Endothelial cell of umbilical vein (primary cell): ENCODE measurements around the gene TEX264. TPM values are rescaled to one million over a fixed set of nuclear protein-coding genes. Genes with fewer than 3 reads are reported as not detected.

ENCODE experiments used
- BruUV-seq: library from RNA; stranded (reverse); fragments of 400-500 nt; replicated peaks from 2 replicates; lab custom pipeline; 2021; lab: Mats Ljungman, UMichigan
- CTCF ChIA-PET: fragments of 300-600, 350-600 bp; sonication (Branson Sonifier 250); formaldehyde crosslinking; loops from one replicate; lab custom pipeline; 2021; ENCODE audit warnings: antibody characterized with exemption, inconsistent platforms; lab: Charles Lee
- POLR2A ChIA-PET: fragments of 300-600, 350-600 bp; sonication (Branson Sonifier 250); formaldehyde crosslinking; loops from one replicate; lab custom pipeline; 2021; ENCODE audit warnings: antibody characterized with exemption, inconsistent platforms; lab: Charles Lee
- DNase-seq: peaks from one replicate; pipeline ENCODE4 v3.0.0-alpha.2; 2011; ENCODE audit warnings: low read depth, low spot score
- FAIRE-seq: peaks from 2 replicates; lab custom pipeline; 2011; peaks lifted over from hg19 to GRCh38; lab: Jason Lieb, UNC
- H2AFZ ChIP-seq: 2 replicates; pipeline ENCODE4 v1.6.0; 2012; ENCODE audit warnings: low read depth, low read length, control low read depth, inconsistent platforms
- H3K27ac ChIP-seq: 2 replicates; pipeline ENCODE4 v1.5.1; 2011; ENCODE audit warnings: low read depth, mild to moderate bottlenecking, control low read depth, low read length, moderate library complexity; ENCODE audit not compliant: insufficient read depth
- H3K27me3 ChIP-seq, 2 experiments: 2 replicates each; pipeline versions ENCODE4 v1.6.0 to v1.6.1; 2011; ENCODE audit warnings: low read length in 2 of 2, mixed read lengths in 1 of 2; ENCODE audit not compliant: control insufficient read depth in 2 of 2, insufficient read depth in 2 of 2
- H3K36me3 ChIP-seq, 2 experiments: 2 replicates in 1 of 2; 3 replicates in 1 of 2; pipeline ENCODE4 v1.5.1; 2011; ENCODE audit warnings: low read length in 2 of 2, mild to moderate bottlenecking in 1 of 2, moderate library complexity in 1 of 2; ENCODE audit not compliant: control insufficient read depth in 2 of 2, insufficient read depth in 2 of 2; ENCODE audit errors: extremely low read depth in 1 of 2
- H3K4me1 ChIP-seq: 3 replicates; pipeline ENCODE4 v1.5.1; 2011; ENCODE audit warnings: mild to moderate bottlenecking, low read length; ENCODE audit not compliant: control insufficient read depth, insufficient read depth; ENCODE audit errors: extremely low read depth
- H3K4me2 ChIP-seq: 2 replicates; pipeline ENCODE4 v1.6.1; 2011; ENCODE audit warnings: low read length, control low read depth, mixed read lengths; ENCODE audit not compliant: insufficient read depth
- H3K4me3 ChIP-seq, 3 experiments: fragments of 200-600 bp in 1 of 3; sonication (generic), shearing (Covaris generic) in 1 of 3; replicated peaks in 1 of 3; 2 replicates each; pipeline ENCODE4 v1.5.1; 2011 to 2016; ENCODE audit warnings: control low read depth in 3 of 3, low read length in 3 of 3, mild to moderate bottlenecking in 2 of 3, inconsistent platforms in 1 of 3, low read depth in 1 of 3, moderate library complexity in 1 of 3; ENCODE audit not compliant: insufficient read depth in 1 of 3
- H3K79me2 ChIP-seq: 2 replicates; pipeline ENCODE4 v1.6.0; 2012; ENCODE audit warnings: low read length, inconsistent platforms; ENCODE audit not compliant: control insufficient read depth, insufficient read depth
- H3K9ac ChIP-seq: replicated peaks from 2 replicates; pipeline ENCODE3; 2011; ENCODE audit warnings: low read length, control low read depth; ENCODE audit not compliant: insufficient read depth; ENCODE audit errors: extremely low read depth
- H3K9me1 ChIP-seq: replicated peaks from 3 replicates; pipeline ENCODE4 v1.6.0; 2011; ENCODE audit warnings: mild to moderate bottlenecking, low read length; ENCODE audit not compliant: control insufficient read depth, insufficient read depth; ENCODE audit errors: extremely low read depth
- H3K9me3 ChIP-seq: replicated peaks from 2 replicates; pipeline ENCODE4 v1.5.1; 2012; ENCODE audit warnings: low read length, inconsistent platforms; ENCODE audit not compliant: control insufficient read depth, insufficient read depth
- H4K20me1 ChIP-seq: replicated peaks from 2 replicates; pipeline ENCODE3; 2011; ENCODE audit warnings: mild to moderate bottlenecking, low read length; ENCODE audit not compliant: control insufficient read depth, insufficient read depth; ENCODE audit errors: extremely low read depth
- EZH2 ChIP-seq: IDR thresholded peaks from 2 replicates; pipeline ENCODE4 v1.6.1; 2012; ENCODE audit warnings: borderline replicate concordance, low read depth, mild to moderate bottlenecking, moderate library complexity, low read length, inconsistent platforms; ENCODE audit not compliant: severe bottlenecking
- FOS ChIP-seq: IDR thresholded peaks from 2 replicates; pipeline ENCODE4 v1.6.1; 2011; ENCODE audit warnings: mild to moderate bottlenecking, low read length, moderate library complexity, borderline replicate concordance; ENCODE audit not compliant: insufficient read depth
- GATA2 ChIP-seq: IDR thresholded peaks from 2 replicates; pipeline ENCODE4 v1.7.0; 2011; ENCODE audit warnings: low read depth, mild to moderate bottlenecking, moderate library complexity, mixed read lengths, low read length; ENCODE audit not compliant: insufficient read length, insufficient read depth
- JUN ChIP-seq: IDR thresholded peaks from 2 replicates; pipeline ENCODE4 v1.6.1; 2011; ENCODE audit warnings: borderline replicate concordance, low read depth; ENCODE audit not compliant: insufficient read length, insufficient read depth
- MYC ChIP-seq: IDR thresholded peaks from one replicate; pipeline ENCODE4 v1.6.1; 2011; ENCODE audit warnings: mild to moderate bottlenecking, low read depth, low read length
- POLR2A ChIP-seq: IDR thresholded peaks from 2 replicates; pipeline ENCODE4 v1.6.1; 2012; ENCODE audit warnings: low read depth, mild to moderate bottlenecking, control low read depth, low read length
- POLR2AphosphoS5 ChIP-seq: IDR thresholded peaks from 2 replicates; pipeline ENCODE4 v1.6.1; 2012; ENCODE audit warnings: low read depth, mild to moderate bottlenecking, control low read depth, low read length, moderate library complexity; ENCODE audit not compliant: insufficient read depth
- dilution Hi-C: fragments of 300-500 bp; cut with MboI; formaldehyde crosslinking; loops from one replicate; pipeline ENCODE4 v1.15.0; 2019; ENCODE audit warnings: low sequenced_read_pairs; ENCODE audit not compliant: extremely low pct_ligation_motif_present
- intact Hi-C: fragments of 100-400 bp; cut with micrococcal nuclease; formaldehyde crosslinking; loops from one replicate; pipeline ENCODE4 v1.10.0; 2022
- polyA plus RNA-seq, 4 experiments: library from polyadenylated mRNA; depleted of rRNA in 3 of 4; stranded (reverse) in 3 of 4; unstranded in 1 of 4; fragments of >200 nt; gene quantifications; 2 replicates each; pipeline versions ENCODE4 v1.2.1 to v1.2.3, GENCODE V29; 2011 to 2012; ENCODE audit warnings: missing spikeins in 1 of 4
- total RNA-seq: library from RNA; stranded (reverse); gene quantifications from 2 replicates; pipeline ENCODE4 v1.2.3, GENCODE V29; 2021
- TF ChIP-seq, protein P1 (sequence below): IDR thresholded peaks from 2 replicates; pipeline ENCODE4 v1.6.1; 2011; ENCODE audit not compliant: insufficient read depth, insufficient read length
- TF ChIP-seq, protein P2 (sequence below), 2 donors: IDR thresholded peaks; 1 replicate in 1 of 2; 2 replicates in 1 of 2; pipeline ENCODE4 v1.5.1; 2011; ENCODE audit warnings: low read length in 2 of 2, mild to moderate bottlenecking in 2 of 2, moderate library complexity in 2 of 2, control low read depth in 1 of 2, inconsistent platforms in 1 of 2, low read depth in 1 of 2; ENCODE audit not compliant: insufficient read depth in 1 of 2; ENCODE audit errors: extremely low read depth in 1 of 2

Gene TEX264
- total and polyA plus RNA-seq, 2 donors (not counting 3 experiments of a cell fraction or from before 2014, with no cell fraction given): 29.0 to 89.7 TPM

DNA sequence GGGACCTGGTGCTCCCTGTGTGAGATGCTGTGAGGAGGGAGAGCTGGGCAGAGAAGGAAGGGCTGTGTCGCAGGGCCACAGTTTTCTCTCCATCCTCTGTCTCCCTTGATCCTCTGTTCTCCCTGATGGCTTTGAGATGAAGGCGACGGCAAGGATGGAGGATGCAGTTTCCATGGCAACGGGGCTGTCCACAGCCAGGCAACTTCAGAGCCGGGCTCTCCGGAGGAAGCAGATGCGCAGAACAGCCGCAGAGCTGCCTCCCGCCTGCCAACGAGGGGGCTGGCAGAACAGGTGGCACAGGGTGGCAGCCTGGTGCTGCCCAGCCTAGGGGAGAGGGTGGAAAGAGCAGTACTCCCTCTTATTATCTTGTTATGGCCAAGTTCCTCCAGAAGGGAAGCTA lies 25.9 kb downstream of the TEX264 start:
- TF ChIP-seq MYC (no peak), POLR2A (no peak), EZH2 (no peak), POLR2AphosphoS5 (no peak), GATA2 (no peak), FOS (no peak), JUN (no peak)
- TF ChIP-seq, protein P1, sequence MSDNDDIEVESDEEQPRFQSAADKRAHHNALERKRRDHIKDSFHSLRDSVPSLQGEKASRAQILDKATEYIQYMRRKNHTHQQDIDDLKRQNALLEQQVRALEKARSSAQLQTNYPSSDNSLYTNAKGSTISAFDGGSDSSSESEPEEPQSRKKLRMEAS: no peak
- TF ChIP-seq, protein P2, sequence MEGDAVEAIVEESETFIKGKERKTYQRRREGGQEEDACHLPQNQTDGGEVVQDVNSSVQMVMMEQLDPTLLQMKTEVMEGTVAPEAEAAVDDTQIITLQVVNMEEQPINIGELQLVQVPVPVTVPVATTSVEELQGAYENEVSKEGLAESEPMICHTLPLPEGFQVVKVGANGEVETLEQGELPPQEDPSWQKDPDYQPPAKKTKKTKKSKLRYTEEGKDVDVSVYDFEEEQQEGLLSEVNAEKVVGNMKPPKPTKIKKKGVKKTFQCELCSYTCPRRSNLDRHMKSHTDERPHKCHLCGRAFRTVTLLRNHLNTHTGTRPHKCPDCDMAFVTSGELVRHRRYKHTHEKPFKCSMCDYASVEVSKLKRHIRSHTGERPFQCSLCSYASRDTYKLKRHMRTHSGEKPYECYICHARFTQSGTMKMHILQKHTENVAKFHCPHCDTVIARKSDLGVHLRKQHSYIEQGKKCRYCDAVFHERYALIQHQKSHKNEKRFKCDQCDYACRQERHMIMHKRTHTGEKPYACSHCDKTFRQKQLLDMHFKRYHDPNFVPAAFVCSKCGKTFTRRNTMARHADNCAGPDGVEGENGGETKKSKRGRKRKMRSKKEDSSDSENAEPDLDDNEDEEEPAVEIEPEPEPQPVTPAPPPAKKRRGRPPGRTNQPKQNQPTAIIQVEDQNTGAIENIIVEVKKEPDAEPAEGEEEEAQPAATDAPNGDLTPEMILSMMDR (IDR thresholded peaks at IDR 0.05; ENCODE audit: extremely low read depth in 1 of 2, insufficient read depth in 1 of 2, low read depth in 1 of 2, low read length in 2 of 2): no peak
- no peaks in the 10 kb centered on the region for H3K9me3 ChIP-seq
- POLR2A ChIA-PET: no interaction called here
- intact Hi-C loops: no loop called here
- H2AFZ ChIP-seq: no peak overlapping the region
- no peaks in the 10 kb centered on the region for H3K27me3 ChIP-seq
- H3K9ac ChIP-seq: no peak overlapping the region
- dilution Hi-C loops: no loop called here
- H3K9me1 ChIP-seq: no peaks in the 10 kb centered on the region
- CTCF ChIA-PET: interaction anchor here (1.1 to 1.7 kb wide), 3 partner anchors 15 to 195 kb away, joined by 3 to 7 read pairs (median 3); no protein-coding TSS in a partner anchor
- BruUV-seq: no TSS peak
- no peak overlapping the region for H3K27ac ChIP-seq
- H4K20me1 ChIP-seq: no peaks in the 10 kb centered on the region
- no peak overlapping the region for H3K4me2 ChIP-seq
- peaks cover 0 to 18% of the 10 kb centered on the region in 2 experiments for H3K36me3 ChIP-seq
- H3K4me3 ChIP-seq: no peak overlapping the region
- no peak for FAIRE-seq
- H3K79me2 ChIP-seq: no peaks in the 10 kb centered on the region
- no peak for DNase-seq
- no peaks in the 10 kb centered on the region for H3K4me1 ChIP-seq
